Measurements from ENCODE around the gene PYGB.
"Not testable (repeated sequence)": the region's sequence is repeated elsewhere in the genome, so short reads cannot be mapped to it uniquely, and the experiment has no call there.

PYGB gene

DNA sequence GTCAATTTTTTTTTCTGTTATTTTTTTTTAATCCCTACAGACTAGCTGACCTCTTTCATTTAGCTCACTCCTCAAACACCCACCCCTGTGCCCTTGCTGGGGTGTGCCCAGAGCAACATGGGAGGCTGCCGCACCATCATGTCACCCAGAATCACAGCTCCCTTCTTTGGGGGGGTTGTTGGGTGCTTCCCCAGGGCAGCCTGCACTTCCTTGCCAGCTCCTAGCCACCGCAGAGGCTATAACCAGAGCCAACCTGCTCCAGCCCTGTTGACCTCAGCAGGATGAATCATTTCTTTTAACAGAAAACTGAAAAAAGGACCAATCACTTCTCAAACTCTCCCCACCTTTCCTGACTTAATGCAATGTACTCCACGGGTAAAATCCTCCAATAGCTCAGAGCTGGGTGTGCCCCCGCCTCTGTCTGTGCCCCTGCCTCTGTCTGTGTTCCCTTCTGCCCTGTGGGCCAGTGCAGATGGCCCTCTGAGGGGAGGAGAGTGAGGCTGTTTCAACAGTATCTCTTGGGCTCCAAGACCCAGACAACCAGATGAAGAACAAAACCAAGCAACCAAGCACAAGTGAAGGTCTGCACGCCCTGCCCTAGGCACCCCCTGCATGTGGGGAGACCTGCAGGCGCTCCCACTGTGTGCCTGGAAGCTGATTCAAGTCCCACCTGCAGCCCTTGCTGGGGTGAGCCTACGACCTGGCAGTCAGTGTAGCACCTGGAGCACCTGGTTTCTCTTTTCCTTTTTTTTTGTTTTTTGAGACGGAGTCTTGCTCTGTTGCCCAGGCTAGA, 67.7 kb downstream of the PYGB start:
- DNase-seq, result no peak

DNA sequence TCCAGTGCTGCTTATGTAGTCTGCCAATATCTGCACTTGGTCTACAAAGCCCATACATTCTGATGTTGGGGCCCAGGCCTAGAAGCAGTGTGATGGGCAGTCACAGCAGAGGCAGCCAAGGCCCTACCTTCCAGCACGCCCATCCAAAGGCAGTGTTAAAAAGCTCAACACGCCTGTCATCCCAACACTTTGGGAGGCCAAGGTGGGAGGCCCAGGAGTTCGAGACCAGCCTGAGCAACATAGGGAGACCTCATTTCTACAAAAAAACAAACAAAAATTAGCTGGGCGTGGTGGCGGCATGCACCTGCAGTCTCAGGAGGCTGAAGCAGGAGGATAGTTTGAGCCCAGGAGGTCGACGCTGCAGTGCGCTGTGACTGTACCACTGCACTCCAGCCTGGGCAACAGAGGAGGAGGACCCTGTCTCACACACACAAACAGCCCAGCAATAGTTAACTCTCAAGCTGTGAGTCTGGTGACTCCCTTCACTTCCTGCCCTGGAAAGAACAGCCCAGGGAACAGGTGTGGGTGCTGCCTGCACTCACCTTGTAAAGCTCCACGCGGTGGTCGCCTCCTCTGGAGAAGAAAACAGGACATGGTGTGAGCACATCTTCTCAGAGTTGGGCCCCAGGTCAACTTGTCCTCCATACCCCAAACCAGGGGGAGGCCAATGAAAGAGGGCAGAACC, 68.8 kb downstream of the PYGB start:
- no peak for DNase-seq

DNA sequence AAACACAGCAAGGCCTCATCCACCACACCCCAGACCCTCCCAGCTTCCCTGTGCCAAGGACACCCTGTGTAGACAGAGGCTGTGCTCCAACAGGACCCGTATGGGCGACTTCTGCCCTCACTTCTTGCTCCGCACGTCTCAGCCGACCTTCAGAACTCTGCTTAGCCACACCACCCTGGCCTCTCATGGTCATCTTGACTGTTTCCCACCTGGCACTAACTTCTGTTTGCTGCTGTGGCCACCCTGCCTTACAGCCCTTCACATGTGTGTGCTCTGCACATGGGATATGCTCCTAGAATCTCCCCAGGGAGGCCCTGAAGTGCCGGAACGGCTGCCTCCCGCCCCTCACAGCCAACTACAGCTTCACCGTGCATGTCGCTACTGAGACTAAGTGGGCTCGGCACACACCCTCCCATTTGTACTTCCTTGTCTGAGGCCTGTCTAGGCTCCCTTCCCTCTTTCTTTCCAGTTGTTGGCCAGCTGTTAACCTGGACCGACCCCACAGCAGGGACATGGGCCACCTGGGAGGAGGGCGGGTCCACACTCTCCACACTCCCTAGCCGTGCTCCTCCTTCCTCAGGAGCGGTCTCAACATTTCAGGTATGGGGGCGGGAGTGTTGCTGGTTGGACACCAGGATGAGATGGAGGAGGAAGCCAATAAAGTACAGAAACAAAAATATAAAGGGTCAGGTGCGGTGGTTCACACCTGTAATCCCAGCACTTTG, 69.6 kb downstream of the PYGB start:
- DNase-seq, result no peak

DNA sequence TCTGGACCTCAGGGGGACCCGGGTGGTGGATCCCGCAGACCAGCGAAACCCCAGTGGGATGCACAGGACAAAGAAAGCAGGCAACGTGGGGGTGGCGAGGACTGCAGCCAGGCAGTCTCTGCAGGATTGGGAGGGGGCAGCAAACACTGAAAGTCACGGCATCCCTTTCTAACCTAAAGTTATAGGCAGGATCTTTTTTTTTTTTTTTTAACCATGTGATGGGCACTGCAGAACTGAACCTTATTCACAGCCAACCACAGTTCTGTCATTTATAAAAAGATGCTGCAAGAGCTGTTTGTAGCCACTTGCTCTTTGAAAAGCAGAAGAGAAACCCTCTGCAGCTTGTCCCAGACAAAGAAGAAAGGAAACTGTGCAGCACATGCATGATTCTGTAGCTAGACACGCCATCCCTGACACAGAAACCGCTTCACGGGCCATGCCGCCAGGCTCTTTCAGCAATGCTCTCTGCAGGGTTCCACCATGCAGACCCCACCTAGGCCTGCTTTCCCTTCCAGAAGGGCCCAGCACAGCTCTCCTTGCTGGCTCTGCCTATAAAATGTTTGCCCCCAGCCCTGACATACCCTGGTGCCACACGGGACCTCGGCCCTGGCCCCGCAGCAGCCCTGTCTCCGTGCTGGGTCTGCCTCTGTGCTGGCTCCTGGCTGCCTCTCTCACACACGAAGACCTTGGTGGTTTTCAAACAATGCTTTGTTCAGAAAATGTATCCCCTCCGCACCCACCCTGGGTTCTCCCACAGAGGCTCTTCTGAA, 70.8 kb downstream of the PYGB start:
- DNase-seq, result no peak

DNA sequence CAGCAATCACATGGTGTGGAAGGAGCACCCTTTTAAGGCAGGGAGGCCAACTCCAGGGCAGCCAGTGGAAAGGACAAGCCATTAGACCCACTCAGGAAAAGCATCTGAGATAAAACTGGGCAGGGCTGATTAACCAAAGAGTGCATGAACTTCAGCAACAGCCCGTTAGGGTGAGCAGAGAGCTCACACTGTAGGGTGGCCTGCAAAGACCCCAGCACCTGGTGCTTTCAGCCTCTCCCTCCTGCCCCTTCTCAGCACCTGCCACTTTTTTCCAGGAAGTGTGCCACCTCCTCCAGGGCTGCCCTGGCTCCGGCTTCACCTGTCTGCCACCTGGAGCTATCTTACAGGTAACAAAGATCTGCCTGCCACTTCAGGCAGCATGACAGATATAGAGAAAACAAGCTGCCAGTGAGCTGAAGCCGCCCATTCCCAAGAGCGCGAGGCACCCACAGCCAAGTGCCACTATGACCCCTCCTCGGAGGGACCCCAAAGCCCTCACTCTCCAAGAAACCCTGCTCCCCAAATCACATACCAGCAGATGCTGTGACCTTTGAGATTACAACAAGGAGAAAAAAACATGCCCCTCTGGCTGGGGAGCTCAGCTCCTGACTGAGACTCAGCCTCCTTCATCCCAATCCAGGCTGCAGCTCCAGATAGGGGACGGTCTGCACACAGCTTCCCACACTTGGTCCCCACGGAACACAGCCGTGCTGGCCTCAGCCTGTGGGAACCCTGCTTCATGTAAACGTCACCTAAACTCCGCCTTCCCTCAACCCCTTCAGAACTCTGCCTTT, 71.6 kb downstream of the PYGB start:
- DNase-seq, result no peak

DNA sequence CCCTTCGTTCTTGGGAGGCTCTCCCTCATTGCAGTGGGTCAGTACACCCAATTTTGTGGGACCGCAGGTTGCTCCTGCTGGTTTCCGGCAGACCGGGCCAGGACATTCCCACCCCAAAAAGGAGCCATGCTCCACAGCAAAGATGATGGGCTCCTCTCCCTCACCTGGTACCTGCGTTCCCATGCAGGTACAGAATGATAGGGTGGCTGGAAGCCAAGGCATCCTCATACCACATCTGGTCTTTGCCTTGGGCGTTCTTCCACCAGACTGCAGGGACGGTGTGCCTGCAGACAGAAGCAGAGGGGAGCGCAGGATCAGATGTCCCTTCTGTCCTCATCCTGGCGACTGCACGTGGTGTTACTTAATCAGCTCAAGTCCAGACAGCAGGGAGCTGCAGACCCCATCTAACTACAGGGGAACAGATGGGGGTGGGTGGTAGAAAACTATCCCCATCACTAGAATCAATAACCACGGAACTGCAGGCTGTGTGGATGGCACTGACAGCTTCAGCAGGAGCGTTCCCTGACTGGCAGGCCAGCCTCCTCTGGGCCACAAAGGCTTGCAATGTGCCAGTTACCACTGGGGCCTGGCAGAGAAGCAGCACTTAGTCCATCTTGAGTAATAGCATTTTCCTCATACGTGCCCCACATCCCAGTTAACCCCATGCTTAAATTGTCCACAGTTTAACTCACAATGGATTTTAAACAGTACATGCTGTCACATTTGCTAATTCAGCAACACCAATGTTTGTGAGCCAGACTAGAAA, 72.3 kb downstream of the PYGB start:
- no peak for DNase-seq

DNA sequence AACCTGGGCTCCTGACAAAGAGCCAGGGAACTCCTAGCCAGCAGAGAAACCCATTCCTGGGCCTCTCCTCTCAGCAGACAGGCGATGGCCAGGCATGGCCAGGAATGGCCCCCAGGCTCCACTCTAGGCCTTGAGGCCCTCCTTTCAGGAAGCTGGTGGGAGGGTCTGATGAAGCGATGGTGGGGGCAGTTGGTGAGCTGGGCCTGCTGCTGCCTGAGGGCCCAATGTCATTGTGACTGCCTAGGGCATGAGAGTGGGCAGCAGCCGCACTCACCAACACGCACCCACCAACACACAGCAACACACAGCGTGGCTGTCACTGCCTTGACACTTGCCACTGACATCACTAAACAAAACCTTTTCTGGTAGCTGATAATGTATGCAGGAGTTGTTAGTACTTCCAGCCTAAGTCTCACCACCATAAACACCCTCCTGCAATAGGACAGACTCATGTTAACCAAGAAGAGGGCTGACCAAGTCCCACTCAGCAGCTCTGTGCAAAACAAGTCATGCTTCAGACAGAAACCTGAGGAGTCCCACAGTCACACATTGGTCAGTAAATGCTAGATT, 73.5 kb downstream of the PYGB start:
- DNase-seq, result no peak

DNA sequence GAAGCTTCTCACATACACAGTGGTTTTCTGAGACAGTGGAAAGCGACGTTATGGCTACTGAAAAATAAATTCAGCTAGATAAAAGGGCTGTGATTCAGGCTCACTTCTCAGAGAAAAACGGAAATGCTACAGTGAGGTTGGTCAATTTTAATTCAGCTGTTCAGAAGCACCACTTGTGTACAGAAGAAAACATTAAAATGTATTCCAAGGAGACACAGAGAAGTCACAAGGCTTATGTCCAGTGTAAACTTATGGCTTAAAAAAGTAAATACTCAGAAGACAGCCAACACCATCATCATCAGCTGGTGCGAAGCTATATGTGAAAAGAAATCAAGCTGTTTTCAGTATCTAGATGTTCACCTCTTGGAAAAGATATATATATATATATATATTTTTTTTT, 74.1 kb downstream of the PYGB start:
- DNase-seq, result no peak

DNA sequence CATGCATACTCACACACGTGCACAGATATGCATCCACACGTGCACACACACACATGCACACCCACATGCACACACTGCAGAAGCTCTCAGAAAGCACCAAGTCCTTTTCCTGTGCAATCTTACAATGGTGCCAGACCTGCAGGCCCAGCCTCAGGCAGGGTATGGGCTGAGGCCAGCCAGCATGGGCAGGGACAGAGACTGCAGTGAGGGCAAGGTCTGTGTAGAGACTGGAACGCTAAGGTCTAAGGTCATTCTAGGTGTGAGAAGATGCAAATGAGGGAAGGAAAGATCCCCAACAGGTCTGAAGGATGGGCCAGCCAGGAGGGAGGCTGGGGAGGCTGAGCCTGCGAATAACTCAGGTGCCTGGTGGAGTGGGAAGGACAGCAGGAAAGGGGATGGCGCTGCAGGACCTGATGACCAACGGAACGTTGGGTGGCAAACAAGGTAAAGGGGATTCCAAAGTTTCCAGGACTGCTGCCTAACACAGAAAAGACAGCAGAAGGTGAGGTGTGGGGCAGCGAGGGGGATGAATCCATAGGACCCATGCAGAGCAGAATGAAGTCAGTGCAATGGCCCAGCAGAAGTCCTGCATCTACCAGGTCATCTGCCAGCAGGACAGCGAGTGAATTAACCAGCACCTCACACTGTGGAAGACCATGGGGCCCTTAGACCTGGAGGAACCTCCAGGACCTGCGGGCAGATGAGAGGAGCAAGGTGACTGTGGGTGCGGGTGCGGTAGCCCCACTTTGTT, 75.8 kb downstream of the PYGB start:
- DNase-seq, result no peak

DNA sequence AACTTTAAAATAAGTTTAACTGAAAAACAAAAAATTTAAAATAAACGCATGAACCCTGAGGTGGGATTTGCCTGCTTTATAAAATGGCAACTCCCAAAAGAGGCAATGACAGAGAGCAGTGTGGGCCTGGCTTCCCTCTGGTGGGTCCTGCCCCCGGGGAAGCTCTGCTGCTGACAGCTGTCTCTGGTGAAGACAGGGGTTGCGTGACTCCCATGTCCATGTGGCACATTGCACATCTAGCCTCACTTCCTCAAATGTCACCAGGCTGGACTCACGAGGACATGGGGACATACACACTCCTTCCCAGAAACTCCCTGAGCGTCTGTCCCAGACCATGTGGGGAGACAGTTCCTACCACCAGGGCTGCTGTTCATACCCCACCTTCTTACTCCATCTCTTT, 76.5 kb downstream of the PYGB start:
- no peak for DNase-seq

DNA sequence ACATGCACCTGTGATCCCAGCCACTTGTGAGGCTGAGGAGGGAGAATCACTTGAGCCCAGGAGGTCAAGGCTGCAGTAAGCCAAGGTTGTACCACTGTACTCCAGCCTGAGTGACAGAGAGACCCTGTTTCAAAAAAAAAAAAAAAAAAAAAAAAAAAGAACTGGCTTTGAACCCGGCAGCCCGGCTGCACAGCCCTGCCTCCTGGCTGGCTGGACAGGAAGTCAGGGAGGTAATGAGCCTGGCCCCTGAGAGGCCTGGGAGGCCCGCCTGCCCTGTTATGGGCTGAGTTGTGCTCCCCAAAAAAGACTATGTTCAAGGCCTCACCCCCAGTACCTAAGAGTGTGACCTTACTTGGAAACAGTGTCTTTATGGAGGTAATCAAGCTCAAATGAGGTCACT, 77.2 kb downstream of the PYGB start:
- DNase-seq, result no peak

DNA sequence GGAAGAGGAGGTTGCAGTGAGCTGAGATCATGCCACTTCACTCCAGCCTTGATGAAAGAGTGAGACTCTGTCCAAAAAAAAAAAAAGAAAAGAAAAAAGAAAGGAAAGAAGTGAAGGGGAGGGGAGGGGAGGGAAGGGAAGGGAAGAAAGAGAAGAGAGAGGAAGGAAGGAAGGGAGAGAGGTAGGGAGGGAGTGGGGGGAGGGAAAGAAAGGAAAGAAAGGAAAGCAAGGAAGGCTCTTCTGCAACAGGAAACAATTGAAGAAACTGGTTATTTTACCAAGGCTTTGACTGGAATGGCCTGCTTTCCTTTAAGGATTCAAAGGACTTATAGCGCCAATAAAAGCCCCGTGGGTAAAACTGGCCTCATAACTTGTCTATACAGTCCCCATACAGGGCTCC, 78.1 kb downstream of the PYGB start:
- DNase-seq, result no peak

DNA sequence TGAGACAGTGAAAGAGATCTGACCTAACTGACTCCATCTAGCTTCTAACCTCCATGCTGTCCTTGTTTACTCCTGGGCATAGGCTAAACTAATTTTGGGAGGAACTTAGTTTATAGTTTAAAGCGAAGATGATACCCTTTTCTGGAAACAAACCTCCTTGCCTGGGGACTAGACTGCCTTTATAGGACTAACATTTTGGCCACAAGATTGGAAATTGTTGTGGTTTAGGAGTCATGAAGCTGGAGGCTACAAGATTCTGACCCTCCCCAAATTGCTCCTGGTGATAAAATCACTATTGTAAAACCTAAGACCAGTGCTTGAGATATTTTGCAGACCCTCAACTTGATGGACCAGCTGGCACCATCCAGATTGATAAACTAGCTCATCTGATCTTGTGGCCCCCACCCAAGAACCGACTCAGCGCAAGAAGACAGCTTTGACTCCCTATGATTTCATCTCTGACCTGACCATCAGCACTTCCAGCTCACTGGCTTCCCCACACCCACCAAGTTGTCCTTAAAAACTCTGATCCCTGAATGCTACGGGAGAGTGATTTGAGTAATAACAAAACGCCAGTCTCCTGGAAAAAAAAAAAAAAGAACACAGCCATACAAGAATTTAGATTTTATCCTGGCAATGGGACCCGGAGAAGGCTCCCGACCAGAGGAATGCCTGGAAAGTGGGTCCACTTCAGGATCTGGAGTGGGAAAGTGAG, 79.8 kb downstream of the PYGB start:
- no peak for DNase-seq

DNA sequence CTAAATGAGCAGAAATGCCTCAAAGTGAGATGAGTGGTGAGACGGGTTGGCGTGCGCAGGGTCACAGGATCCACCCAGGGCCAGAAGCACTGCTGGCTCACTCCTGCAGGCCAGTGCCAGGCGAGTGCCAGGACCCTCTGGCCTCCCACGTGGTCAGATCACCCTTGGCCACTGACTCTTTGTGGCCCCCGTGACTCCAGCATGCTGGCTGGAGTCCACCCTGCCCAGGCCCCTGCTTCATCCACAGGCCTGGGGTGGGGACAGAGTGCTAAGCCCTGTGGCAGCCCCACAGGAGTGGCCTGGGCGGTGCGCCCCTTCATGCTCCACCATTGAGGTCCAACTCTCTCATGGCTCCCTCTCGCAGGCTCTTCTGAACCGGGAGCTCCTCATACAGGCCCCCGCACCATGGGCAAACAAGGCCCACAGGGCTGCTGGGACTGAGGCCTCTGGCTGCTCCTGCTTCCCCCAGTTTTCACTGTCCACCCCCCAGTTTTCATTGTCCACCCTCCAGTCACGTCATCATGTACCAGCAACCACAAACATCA, 81.1 kb downstream of the PYGB start:
- DNase-seq, result no peak

DNA sequence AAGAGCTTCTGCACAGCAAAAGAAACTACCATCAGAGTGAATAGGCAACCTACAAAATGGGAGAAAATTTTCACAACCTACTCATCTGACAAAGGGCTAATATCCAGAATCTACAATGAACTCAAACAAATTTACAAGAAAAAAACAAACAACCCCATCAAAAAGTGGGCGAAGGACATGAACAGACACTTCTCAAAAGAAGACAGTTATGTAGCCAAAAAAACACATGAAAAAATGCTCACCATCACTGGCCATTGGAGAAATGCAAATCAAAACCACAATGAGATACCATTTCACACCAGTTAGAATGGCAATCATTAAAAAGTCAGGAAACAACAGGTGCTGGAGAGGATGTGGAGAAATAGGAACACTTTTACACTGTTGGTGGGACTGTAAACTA, 87.1 kb downstream of the PYGB start:
- not testable (repeated sequence) for DNase-seq

DNA sequence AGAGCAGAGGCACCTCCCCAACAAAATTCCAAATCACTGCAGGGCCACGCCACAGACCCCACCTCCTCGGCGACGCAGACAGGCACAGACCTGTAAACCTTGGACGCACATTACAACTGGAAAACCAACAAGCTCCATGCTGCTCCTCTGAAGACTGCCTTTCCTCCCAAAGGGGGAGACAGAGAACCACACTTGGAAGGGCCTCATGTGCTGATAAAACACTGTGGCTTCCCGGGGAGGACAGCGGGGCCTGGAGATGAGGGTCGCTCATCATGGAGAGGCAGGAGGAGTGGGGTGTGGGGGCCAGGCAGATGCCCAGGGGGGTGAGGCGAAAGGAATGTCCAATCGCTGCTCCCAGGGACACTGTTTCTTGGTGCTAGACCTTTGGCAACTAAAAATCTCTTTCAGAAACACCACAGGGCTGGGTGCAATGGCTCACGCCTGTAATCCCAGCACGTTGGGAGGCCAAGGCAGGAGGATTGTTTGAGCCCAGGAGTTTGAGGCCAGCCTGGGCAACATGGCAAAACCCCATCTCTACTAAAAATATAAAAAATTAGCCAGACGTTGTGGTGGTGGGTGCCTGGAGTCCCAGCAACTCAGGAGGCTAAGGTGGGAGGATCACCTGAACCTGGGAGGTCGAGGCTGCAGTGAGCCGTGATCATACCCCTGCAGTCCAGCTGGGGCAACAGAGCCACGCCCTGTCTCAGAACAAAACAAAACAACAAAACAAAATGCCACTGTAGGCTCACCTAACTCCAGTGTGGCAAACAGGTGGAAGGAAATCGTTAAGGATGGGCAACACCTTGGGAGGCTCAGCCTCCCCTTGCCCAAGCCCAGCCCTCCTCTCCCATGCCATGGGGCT, 88.9 kb downstream of the PYGB start:
- DNase-seq, result no peak

DNA sequence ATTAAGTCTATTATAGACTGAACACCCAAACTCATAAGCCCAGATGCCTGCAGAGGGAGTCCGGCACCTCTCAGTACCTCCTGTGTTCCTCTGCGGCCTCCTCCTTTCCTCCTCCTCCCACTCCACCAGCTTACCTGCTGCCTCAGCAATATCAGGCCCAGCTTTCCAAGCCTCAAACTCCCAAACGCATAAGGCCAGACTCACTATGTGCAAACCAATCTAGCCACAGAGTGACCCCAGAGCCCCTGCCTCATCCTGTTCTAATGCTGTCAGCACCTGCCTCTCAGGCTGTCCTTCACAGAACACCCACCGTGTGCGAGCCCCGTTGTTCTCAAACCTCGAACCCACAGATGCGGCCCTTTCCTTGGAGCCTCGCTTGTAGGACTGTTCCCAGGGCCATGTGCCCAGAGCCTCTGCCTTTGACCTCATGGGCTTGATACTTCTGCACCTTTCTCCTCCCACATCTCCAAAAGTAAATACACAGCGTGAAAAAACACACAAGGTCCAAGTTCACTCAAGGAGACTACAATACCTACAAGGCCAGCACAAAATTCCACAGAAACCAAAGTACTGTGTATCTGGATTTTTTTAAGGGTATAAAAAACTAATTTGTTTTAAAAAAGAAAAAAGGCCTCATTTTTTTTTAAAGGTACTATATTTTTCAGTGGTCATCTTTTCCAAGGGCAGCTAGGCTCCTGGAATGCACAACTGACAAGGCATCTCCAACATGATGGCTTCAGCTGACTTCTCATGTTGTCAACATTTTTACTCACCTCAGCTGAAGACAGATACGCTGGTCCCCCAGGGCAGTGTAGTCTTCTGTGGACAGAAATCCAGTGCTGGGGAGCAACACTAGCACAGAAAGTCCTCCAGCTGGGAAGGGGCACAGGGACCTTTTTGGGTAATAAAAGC, 90.5 kb downstream of the PYGB start:
- no peak for DNase-seq

Measured in T-helper 9 cell (primary cell).